HepG2 (cell line): ENCODE results near the gene RAD51. TPM values are rescaled to one million over a fixed set of nuclear protein-coding genes. Genes with fewer than 3 reads are reported as not detected.

ENCODE experiments used
- ATAC-seq: fragments of 200-7000 bp; cut with Tn5 transposase; 3 replicates; pipeline ENCODE4 v1.9.1; 2020; ENCODE audit warnings: mild to moderate bottlenecking, moderate library complexity
- BruUV-seq: library from RNA; stranded (reverse); fragments of 400-500 nt; replicated peaks from 2 replicates; lab custom pipeline; 2021; lab: Mats Ljungman, UMichigan
- CTCF ChIA-PET: fragments of 300-600 bp; formaldehyde crosslinking; extraction: SDS; loops from one replicate; lab custom pipeline; 2021; ENCODE audit warnings: low total read pairs, inconsistent platforms, low intra/inter-chr PET ratio; lab: Yijun Ruan, JAX
- POLR2A ChIA-PET: fragments of 350-600 bp; sonication (Branson Sonifier 250); formaldehyde crosslinking; loops from one replicate; lab custom pipeline; 2020; ENCODE audit warnings: antibody characterized with exemption, inconsistent platforms; lab: Yijun Ruan, JAX
- DNase-seq: peaks from one replicate; pipeline ENCODE4 v3.0.0-alpha.2; 2015; ENCODE audit warnings: low spot score
- FAIRE-seq: peaks from 3 replicates; lab custom pipeline; 2011; peaks lifted over from hg19 to GRCh38; lab: Jason Lieb, UNC
- H2AFZ ChIP-seq: one replicate; pipeline ENCODE4 v1.6.1; 2011; ENCODE audit warnings: low read length, inconsistent platforms
- H3K27ac ChIP-seq: fragments of 300-600 bp; 3 replicates; pipeline ENCODE4 v1.8.0; 2011; ENCODE audit warnings: mixed run types, mild to moderate bottlenecking, mixed read lengths, low read length, inconsistent platforms; ENCODE audit not compliant: insufficient read depth; ENCODE audit errors: extremely low read length
- H3K27me3 ChIP-seq, 2 experiments: fragments of 200-600 bp in 1 of 2; 2 replicates in 1 of 2; 3 replicates in 1 of 2; pipeline versions ENCODE4 v1.6.0 to v1.8.0; 2011; ENCODE audit warnings: low read length in 2 of 2, mild to moderate bottlenecking in 2 of 2, moderate library complexity in 2 of 2, inconsistent platforms in 1 of 2; ENCODE audit not compliant: insufficient read depth in 2 of 2, control insufficient read depth in 1 of 2
- H3K36me3 ChIP-seq, 2 experiments: fragments of 200-600 bp in 1 of 2; replicated peaks in 1 of 2; 2 replicates in 1 of 2; 3 replicates in 1 of 2; pipeline versions ENCODE4 v1.5.1 to v1.8.0; 2011; ENCODE audit warnings: low read length in 2 of 2, inconsistent platforms in 1 of 2; ENCODE audit not compliant: insufficient read depth in 2 of 2, control insufficient read depth in 1 of 2
- H3K4me1 ChIP-seq: 2 replicates; pipeline ENCODE4 v1.5.1; 2012; ENCODE audit warnings: low read length, inconsistent platforms; ENCODE audit not compliant: insufficient read depth
- H3K4me2 ChIP-seq: 2 replicates; pipeline ENCODE4 v1.6.0; 2011; ENCODE audit warnings: low read depth, low read length, inconsistent platforms
- H3K4me3 ChIP-seq, 3 experiments: fragments of 200-600 bp in 1 of 3; sonication (generic), shearing (Covaris generic) in 1 of 3; replicated peaks in 1 of 3; 2 replicates each; pipeline ENCODE4 v1.5.1; 2011 to 2016; ENCODE audit warnings: low read length in 3 of 3, inconsistent platforms in 2 of 3, low read depth in 2 of 3, mild to moderate bottlenecking in 2 of 3, control low read depth in 1 of 3, mixed read lengths in 1 of 3; ENCODE audit not compliant: insufficient read depth in 1 of 3
- H3K79me2 ChIP-seq: one replicate; pipeline ENCODE4 v1.6.1; 2011; ENCODE audit warnings: low read length, inconsistent platforms; ENCODE audit not compliant: insufficient read depth
- H3K9ac ChIP-seq: 2 replicates; pipeline ENCODE4 v1.6.0; 2011; ENCODE audit warnings: mild to moderate bottlenecking, low read depth, low read length, inconsistent platforms; ENCODE audit not compliant: insufficient read depth
- H3K9me3 ChIP-seq: 2 replicates; pipeline ENCODE4 v1.5.1; 2012; ENCODE audit warnings: mild to moderate bottlenecking, low read length
- H4K20me1 ChIP-seq: 2 replicates; pipeline ENCODE4 v1.6.0; 2011; ENCODE audit warnings: inconsistent platforms, mild to moderate bottlenecking, low read length, moderate library complexity; ENCODE audit not compliant: insufficient read depth
- CCAR2 ChIP-seq: fragments of 200-400 bp; formaldehyde crosslinking; optimal IDR thresholded peaks from 2 replicates; pipeline ENCODE3; 2018; ENCODE audit warnings: low read depth, mild to moderate bottlenecking, low read length, moderate library complexity
- CENPX ChIP-seq: sonication (generic); formaldehyde crosslinking; IDR thresholded peaks from 2 replicates; pipeline ENCODE4 v1.9.0; 2021; ENCODE audit warnings: mild to moderate bottlenecking, missing genetic modification reagents, moderate library complexity
- ELF4 ChIP-seq: sonication (generic); formaldehyde crosslinking; IDR thresholded peaks from 2 replicates; pipeline ENCODE4 v1.5.0; 2020; ENCODE audit warnings: missing genetic modification reagents, mild to moderate bottlenecking, moderate library complexity, borderline replicate concordance
- ETV5 ChIP-seq: IDR thresholded peaks from 2 replicates; pipeline ENCODE4 v1.6.1; 2018; ENCODE audit warnings: missing biosample characterization, missing genetic modification reagents, inconsistent platforms, borderline replicate concordance
- GATAD2A ChIP-seq: IDR thresholded peaks from 2 replicates; pipeline ENCODE4 v1.6.1; 2016
- JUN ChIP-seq: sonication (generic); formaldehyde crosslinking; IDR thresholded peaks from 2 replicates; pipeline ENCODE4 v1.4.0; 2020; ENCODE audit warnings: mild to moderate bottlenecking, missing genetic modification reagents
- NAIF1 ChIP-seq: sonication (generic); formaldehyde crosslinking; IDR thresholded peaks from 2 replicates; pipeline ENCODE4 v1.5.0; 2020; ENCODE audit warnings: mild to moderate bottlenecking, missing genetic modification reagents, borderline replicate concordance
- RARG ChIP-seq: sonication (generic); formaldehyde crosslinking; IDR thresholded peaks from 2 replicates; pipeline ENCODE4 v1.4.0; 2020; ENCODE audit warnings: low read depth, mild to moderate bottlenecking, missing genetic modification reagents
- REL ChIP-seq: sonication (generic); formaldehyde crosslinking; conservative IDR thresholded peaks from 2 replicates; pipeline ENCODE4 v1.8.0; 2022; ENCODE audit warnings: mild to moderate bottlenecking, missing genetic modification reagents, moderate library complexity
- ZNF124 ChIP-seq: sonication (generic); formaldehyde crosslinking; IDR thresholded peaks from 2 replicates; pipeline ENCODE4 v1.4.0; 2020; ENCODE audit warnings: missing genetic modification reagents
- ZNF251 ChIP-seq: sonication (generic); formaldehyde crosslinking; IDR thresholded peaks from 2 replicates; pipeline ENCODE4 v1.9.0; 2021; ENCODE audit warnings: mild to moderate bottlenecking, missing genetic modification reagents
- ZNF30 ChIP-seq: sonication (generic); formaldehyde crosslinking; IDR thresholded peaks from 2 replicates; pipeline ENCODE4 v1.5.0; 2020; ENCODE audit warnings: mild to moderate bottlenecking, missing genetic modification reagents
- WGBS: methylation state at CpG from one replicate; pipeline ENCODE4 v1.1.6; 2017; ENCODE audit warnings: low lambda C conversion rate; 5-methylcytosine and 5-hydroxymethylcytosine counted together
- in situ Hi-C: cut with HindIII; loops from 2 replicates; pipeline ENCODE4 v1.10.0; 2017; ENCODE audit warnings: low pct_unique_long_range_greater_than_20kb; ENCODE audit not compliant: extremely low pct_ligation_motif_present
- intact Hi-C: fragments of 100-400 bp; cut with micrococcal nuclease; formaldehyde crosslinking; loops from one replicate; pipeline ENCODE4 v1.10.0; 2022; ENCODE audit not compliant: unreplicated experiment
- polyA plus RNA-seq, 8 experiments: library from polyadenylated mRNA; depleted of rRNA in 3 of 8; stranded (reverse) in 7 of 8; unstranded in 1 of 8; fragments of >200 nt; fragmentation: Illumina TruSeq in 4 of 8; extraction: Trizol in 4 of 8; gene quantifications; 2 replicates each; pipeline versions ENCODE4 v1.2.1 to v1.2.3, GENCODE V29; 2011 to 2016; ENCODE audit warnings: low read depth in 4 of 8, missing spikeins in 1 of 8, mixed read lengths in 1 of 8; ENCODE audit not compliant: insufficient read depth in 1 of 8
- total RNA-seq, 5 experiments: library from RNA; depleted of rRNA; stranded (reverse); fragments of >200 nt; fragmentation: Illumina TruSeq; extraction: Trizol; gene quantifications; 2 replicates each; pipeline ENCODE4 v1.2.3, GENCODE V29; 2016; ENCODE audit warnings: low read depth in 1 of 5
- TF ChIP-seq, protein P1 (sequence below): sonication (generic); formaldehyde crosslinking; IDR thresholded peaks from 2 replicates; pipeline ENCODE4 v1.5.0; 2020; ENCODE audit warnings: missing genetic modification reagents
- TF ChIP-seq, protein P2 (sequence below): sonication (generic); formaldehyde crosslinking; IDR thresholded peaks from 2 replicates; pipeline ENCODE4 v1.4.0; 2020; ENCODE audit warnings: missing genetic modification reagents

Gene RAD51
- total and polyA plus RNA-seq, 2 of the 13 experiments (the other 11 are each of a cell fraction or from before 2014, with no cell fraction given) = 8.5 to 12.8 TPM

DNA sequence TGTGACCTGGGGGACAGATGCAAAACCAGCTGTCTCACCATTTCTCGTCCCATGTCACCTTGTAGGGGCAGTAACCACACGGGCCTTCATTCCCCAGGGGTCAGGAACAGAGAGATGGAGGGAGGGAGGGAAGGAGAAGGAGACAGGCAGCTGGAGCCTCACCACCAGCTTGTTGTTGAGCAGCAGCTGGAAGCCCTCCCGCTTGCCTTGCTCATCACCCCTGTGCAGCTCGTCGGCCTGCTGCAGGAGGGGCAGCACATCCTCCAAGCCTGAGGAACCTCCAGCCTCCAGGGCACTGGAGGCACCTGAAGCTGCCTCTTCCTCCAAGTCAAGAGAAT lies 49.8 kb downstream of the RAD51 start:
- peaks cover 10 to 69% of the 10 kb centered on the region in 2 experiments; a peak in 4 of 5 replicates for H3K36me3 ChIP-seq
- no peak for DNase-seq
- ChIA-PET CTCF (no interaction called here), POLR2A (no interaction called here)
- H2AFZ ChIP-seq = no peak overlapping the region
- H3K79me2 ChIP-seq = no peaks in the 10 kb centered on the region
- H4K20me1 ChIP-seq = no peaks in the 10 kb centered on the region
- H3K27me3 ChIP-seq = no peaks in the 10 kb centered on the region
- H3K4me2 ChIP-seq = no peak overlapping the region
- BruUV-seq = no TSS peak
- in situ Hi-C loops = no loop called here
- no peak for TF ChIP-seq CCAR2
- no peak for TF ChIP-seq ETV5 (CRISPR knock-in tag)
- no peak for TF ChIP-seq ZNF251 (CRISPR knock-in tag)
- TF ChIP-seq JUN (CRISPR knock-in tag) = no peak
- TF ChIP-seq, protein P1, sequence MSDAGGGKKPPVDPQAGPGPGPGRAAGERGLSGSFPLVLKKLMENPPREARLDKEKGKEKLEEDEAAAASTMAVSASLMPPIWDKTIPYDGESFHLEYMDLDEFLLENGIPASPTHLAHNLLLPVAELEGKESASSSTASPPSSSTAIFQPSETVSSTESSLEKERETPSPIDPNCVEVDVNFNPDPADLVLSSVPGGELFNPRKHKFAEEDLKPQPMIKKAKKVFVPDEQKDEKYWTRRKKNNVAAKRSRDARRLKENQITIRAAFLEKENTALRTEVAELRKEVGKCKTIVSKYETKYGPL (CRISPR knock-in tag) = no peak
- TF ChIP-seq REL (CRISPR knock-in tag) = no peak
- no peak for TF ChIP-seq RARG (CRISPR knock-in tag)
- TF ChIP-seq GATAD2A = no peak
- TF ChIP-seq, protein P2, sequence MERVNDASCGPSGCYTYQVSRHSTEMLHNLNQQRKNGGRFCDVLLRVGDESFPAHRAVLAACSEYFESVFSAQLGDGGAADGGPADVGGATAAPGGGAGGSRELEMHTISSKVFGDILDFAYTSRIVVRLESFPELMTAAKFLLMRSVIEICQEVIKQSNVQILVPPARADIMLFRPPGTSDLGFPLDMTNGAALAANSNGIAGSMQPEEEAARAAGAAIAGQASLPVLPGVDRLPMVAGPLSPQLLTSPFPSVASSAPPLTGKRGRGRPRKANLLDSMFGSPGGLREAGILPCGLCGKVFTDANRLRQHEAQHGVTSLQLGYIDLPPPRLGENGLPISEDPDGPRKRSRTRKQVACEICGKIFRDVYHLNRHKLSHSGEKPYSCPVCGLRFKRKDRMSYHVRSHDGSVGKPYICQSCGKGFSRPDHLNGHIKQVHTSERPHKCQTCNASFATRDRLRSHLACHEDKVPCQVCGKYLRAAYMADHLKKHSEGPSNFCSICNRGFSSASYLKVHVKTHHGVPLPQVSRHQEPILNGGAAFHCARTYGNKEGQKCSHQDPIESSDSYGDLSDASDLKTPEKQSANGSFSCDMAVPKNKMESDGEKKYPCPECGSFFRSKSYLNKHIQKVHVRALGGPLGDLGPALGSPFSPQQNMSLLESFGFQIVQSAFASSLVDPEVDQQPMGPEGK (CRISPR knock-in tag) = no peak
- TF ChIP-seq ZNF30 (CRISPR knock-in tag) = no peak
- TF ChIP-seq NAIF1 (CRISPR knock-in tag) = no peak
- TF ChIP-seq ELF4 (CRISPR knock-in tag) = no peak
- TF ChIP-seq CENPX (CRISPR knock-in tag) = no peak
- no peak for TF ChIP-seq ZNF124 (CRISPR knock-in tag)
- FAIRE-seq = no peak
- H3K9me3 ChIP-seq = no peaks in the 10 kb centered on the region
- ATAC-seq = no peak
- H3K4me3 ChIP-seq = no peak overlapping the region
- intact Hi-C loops = loop anchor here (5.0 kb wide), 2 partner anchors 67 to 148 kb away; partner anchors contain the start of gene VPS18
- 100% methylated on average over 2 of the region's 5 CpGs for WGBS
- H3K4me1 ChIP-seq = peaks cover 7% of the 10 kb centered on the region; the same call in 1 of the 2 replicates
- no peak overlapping the region for H3K27ac ChIP-seq
- no peak overlapping the region for H3K9ac ChIP-seq
